Common myeloid progenitor, CD34-positive (primary cell): ENCODE results near the gene CTNND1.

ENCODE experiments used
- CTCF ChIA-PET: fragments of 350-600 bp; sonication (Branson Sonifier 250); formaldehyde crosslinking; loops from one replicate; lab custom pipeline; 2021; ENCODE audit warnings: antibody characterized with exemption; lab: Charles Lee
- POLR2A ChIA-PET: fragments of 350-600 bp; sonication (Branson Sonifier 250); formaldehyde crosslinking; loops from one replicate; lab custom pipeline; 2021; ENCODE audit warnings: antibody characterized with exemption; lab: Charles Lee
- DNase-seq, 3 donors: peaks; one replicate each; pipeline versions ENCODE4 v3.0.0 to v3.0.0-alpha.2; 2013
- H3K27ac ChIP-seq, 2 experiments: 1 replicate in 1 of 2; 2 replicates in 1 of 2; pipeline ENCODE4 v1.7.0; 2013; ENCODE audit warnings: inconsistent platforms in 2 of 2, low read length in 2 of 2, mild to moderate bottlenecking in 2 of 2, low read depth in 1 of 2, moderate library complexity in 1 of 2; ENCODE audit not compliant: severe bottlenecking in 2 of 2, insufficient read depth in 1 of 2, poor library complexity in 1 of 2
- H3K27me3 ChIP-seq, 5 experiments: replicated peaks in 2 of 5; 1 replicate in 3 of 5; 2 replicates in 2 of 5; pipeline versions ENCODE4 v1.6.1 to v1.7.0; 2013; ENCODE audit warnings: low read length in 4 of 5, mild to moderate bottlenecking in 2 of 5, moderate library complexity in 2 of 5, inconsistent platforms in 1 of 5; ENCODE audit not compliant: insufficient read depth in 5 of 5, control insufficient read depth in 4 of 5
- H3K36me3 ChIP-seq, 4 experiments: 1 replicate in 2 of 4; 2 replicates in 2 of 4; pipeline versions ENCODE4 v1.6.1 to v1.7.0; 2013; ENCODE audit warnings: low read length in 3 of 4, control low read depth in 1 of 4, mild to moderate bottlenecking in 1 of 4; ENCODE audit not compliant: control insufficient read depth in 4 of 4, insufficient read depth in 4 of 4
- H3K4me1 ChIP-seq, 4 experiments: 1 replicate in 3 of 4; 2 replicates in 1 of 4; pipeline versions ENCODE4 v1.6.1 to v1.7.1; 2013; ENCODE audit warnings: low read length in 3 of 4, mild to moderate bottlenecking in 3 of 4, control low read depth in 1 of 4, inconsistent platforms in 1 of 4, moderate library complexity in 1 of 4; ENCODE audit not compliant: control insufficient read depth in 4 of 4, insufficient read depth in 4 of 4; ENCODE audit errors: control extremely low read depth in 1 of 4
- H3K4me3 ChIP-seq, 7 experiments: 1 replicate in 4 of 7; 2 replicates in 3 of 7; pipeline versions ENCODE4 v1.5.1 to v1.7.0; 2013; ENCODE audit warnings: mild to moderate bottlenecking in 7 of 7, low read length in 6 of 7, moderate library complexity in 6 of 7, inconsistent platforms in 2 of 7, low read depth in 2 of 7, control low read depth in 1 of 7; ENCODE audit not compliant: insufficient read depth in 4 of 7, control insufficient read depth in 1 of 7; ENCODE audit errors: extremely low read depth in 1 of 7
- H3K9me3 ChIP-seq, 5 experiments: 1 replicate in 4 of 5; 2 replicates in 1 of 5; pipeline versions ENCODE4 v1.6.1 to v1.7.1; 2013; ENCODE audit warnings: low read length in 4 of 5, mild to moderate bottlenecking in 2 of 5, inconsistent platforms in 1 of 5, low read depth in 1 of 5, moderate library complexity in 1 of 5; ENCODE audit not compliant: control insufficient read depth in 4 of 5, insufficient read depth in 2 of 5; ENCODE audit errors: control extremely low read depth in 1 of 5
- WGBS: methylation state at CpG from one replicate; pipeline ENCODE4 v1.1.5; 2013; ENCODE audit not compliant: insufficient coverage; 5-methylcytosine and 5-hydroxymethylcytosine counted together

Gene CTNND1

GRCh38 chr11:57729479-57729878, 32.1 kb upstream of the CTNND1 start:
- no peaks in the 10 kb centered on the region for H3K27me3 ChIP-seq
- H3K4me3 ChIP-seq = no peak overlapping the region
- ChIA-PET POLR2A (interaction anchor here (0.6 kb wide), 1 partner anchor 62 kb away, joined by 3 read pairs; no protein-coding TSS in a partner anchor), CTCF (interaction anchor here (1.7 to 2.1 kb wide), 2 partner anchors 15 to 16 kb away, joined by 4 to 7 read pairs; no protein-coding TSS in a partner anchor)
- WGBS = 100% methylated on average over 2 of the region's 7 CpGs
- H3K9me3 ChIP-seq = no peaks in the 10 kb centered on the region
- H3K36me3 ChIP-seq = peaks cover 3 to 15% (median 7%) of the 10 kb centered on the region in 4 experiments
- H3K4me1 ChIP-seq = peaks cover 0 to 3% (median 0%) of the 10 kb centered on the region in 4 experiments
- H3K27ac ChIP-seq = no peak overlapping the region
- no peak for DNase-seq

- no peak for DNase-seq
- Histone ChIP-seq H3K27me3 (no peaks in the 10 kb centered on the region), H3K36me3 (peaks cover 7 to 24% (median 11%) of the 10 kb centered on the region in 4 experiments), H3K4me1 (peaks cover 0 to 3% (median 0%) of the 10 kb centered on the region in 4 experiments), H3K9me3 (no peaks in the 10 kb centered on the region), H3K4me3 (no peak overlapping the region), H3K27ac (no peak overlapping the region)
- WGBS = 100% methylated on average over 1 of the region's 1 CpG
- ChIA-PET CTCF (interaction anchor here (1.7 kb wide), 1 partner anchor 9 kb away, joined by 6 read pairs; no protein-coding TSS in a partner anchor), POLR2A (no interaction called here)
Measured at GRCh38 chr11:57732661-57733060, 28.9 kb upstream of the CTNND1 start.

- Histone ChIP-seq H3K36me3 (peaks cover 12 to 42% (median 22%) of the 10 kb centered on the region in 4 experiments), H3K9me3 (no peaks in the 10 kb centered on the region), H3K27ac (peak overlapping the region in 1 of 2 experiments; percentile 50), H3K4me1 (peaks cover under 1 to 9% (median 6%) of the 10 kb centered on the region in 4 experiments), H3K4me3 (no peak overlapping the region), H3K27me3 (no peaks in the 10 kb centered on the region)
- ChIA-PET CTCF (interaction anchor here (0.9 to 2.1 kb wide), 4 partner anchors 7 to 59 kb away, joined by 3 to 5 read pairs (median 4); no protein-coding TSS in a partner anchor), POLR2A (interaction anchor here (0.6 to 0.9 kb wide), 2 partner anchors 35 to 55 kb away, joined by 3 read pairs; no protein-coding TSS in a partner anchor)
- WGBS = 100% methylated on average over 3 of the region's 3 CpGs
- peak in 2 of 3 donors; percentile 9 to 22 for DNase-seq
Measured at GRCh38 chr11:57735619-57736298, 25.8 kb upstream of the CTNND1 start.

- Histone ChIP-seq H3K36me3 (peaks cover 10 to 66% (median 42%) of the 10 kb centered on the region in 4 experiments), H3K4me1 (peaks cover 13 to 26% (median 20%) of the 10 kb centered on the region in 4 experiments), H3K27me3 (no peaks in the 10 kb centered on the region), H3K27ac (peak within 1 kb of the TSS; percentile 89 to 96), H3K4me3 (peak within 1 kb of the TSS; percentile 72 to 98 (median 91)), H3K9me3 (no peaks in the 10 kb centered on the region)
- peak; percentile 97 to 99 (median 99) for DNase-seq
- WGBS = under 1% methylated on average over 57 of the region's 75 CpGs
- CTCF ChIA-PET = interaction anchor here (0.6 to 6.4 kb wide), 7 partner anchors 10 to 68 kb away, joined by 3 to 50 read pairs (median 4); partner anchors contain the start of genes BTBD18 and CTNND1
- POLR2A ChIA-PET = interaction anchor here (0.7 to 1.8 kb wide), 4 partner anchors 20 to 101 kb away, joined by 3 to 9 read pairs (median 3); partner anchors contain the start of gene CTNND1
Measured at GRCh38 chr11:57741132-57742086, 20.2 kb upstream of the CTNND1 start, which contains the start of gene SELENOH. TSS of gene SELENOH (plus strand) at chr11:57741491. CDS start at chr11:57741596, 105 bp downstream.

GRCh38 chr11:57742087-57742452, 19.5 kb upstream of the CTNND1 start:
- Histone ChIP-seq H3K4me3 (peak overlapping the region; percentile 72 to 98 (median 91)), H3K4me1 (peaks cover 13 to 26% (median 20%) of the 10 kb centered on the region in 4 experiments), H3K36me3 (peaks cover 10 to 70% (median 42%) of the 10 kb centered on the region in 4 experiments), H3K27ac (peak overlapping the region; percentile 89 to 96), H3K27me3 (no peaks in the 10 kb centered on the region), H3K9me3 (no peaks in the 10 kb centered on the region)
- 0% methylated on average over 6 of the region's 10 CpGs for WGBS
- peak in 1 of 3 donors; percentile 23 for DNase-seq
- ChIA-PET POLR2A (interaction anchor here (0.7 to 1.8 kb wide), 3 partner anchors 19 to 41 kb away, joined by 3 to 9 read pairs (median 3); partner anchors contain the start of gene CTNND1), CTCF (interaction anchor here (0.6 to 6.4 kb wide), 7 partner anchors 9 to 67 kb away, joined by 3 to 50 read pairs (median 4); partner anchors contain the start of genes BTBD18 and CTNND1)

GRCh38 chr11:57744357-57744756, 17.2 kb upstream of the CTNND1 start:
- Histone ChIP-seq H3K27me3 (no peaks in the 10 kb centered on the region), H3K4me3 (no peak overlapping the region), H3K27ac (no peak overlapping the region), H3K4me1 (peaks cover 13 to 26% (median 20%) of the 10 kb centered on the region in 4 experiments), H3K36me3 (peaks cover 8 to 53% (median 25%) of the 10 kb centered on the region in 4 experiments), H3K9me3 (no peaks in the 10 kb centered on the region)
- no peak for DNase-seq
- ChIA-PET POLR2A (interaction anchor here (0.8 to 1.8 kb wide), 2 partner anchors 17 to 244 kb away, joined by 4 to 5 read pairs; partner anchors contain the start of gene CTNND1), CTCF (interaction anchor here (0.8 to 6.4 kb wide), 4 partner anchors 12 to 58 kb away, joined by 3 to 50 read pairs (median 22); no protein-coding TSS in a partner anchor)
- WGBS = 100% methylated on average over 1 of the region's 2 CpGs
